Right lobe of liver (tissue), 6 donors: Measurements from ENCODE around the gene OPRM1. TPM values are rescaled to one million over a fixed set of nuclear protein-coding genes. Genes with fewer than 3 reads are reported as not detected.

Source experiments
- ATAC-seq, 4 donors: fragments of 200-7000 bp; cut with Tn5 transposase; one replicate each; pipeline ENCODE4 v1.9.1; 2020; ENCODE audit warnings: mild to moderate bottlenecking in 4 of 4, moderate library complexity in 4 of 4
- DNase-seq, 3 donors: peaks; one replicate each; pipeline ENCODE4 v3.0.0-alpha.2; 2020
- H3K27ac ChIP-seq, 3 donors: fragments of 200-600 bp; one replicate each; pipeline ENCODE4 v1.8.0; 2022
- H3K27me3 ChIP-seq, 2 donors: fragments of 200-600 bp; one replicate each; pipeline ENCODE4 v1.8.0; 2022
- H3K36me3 ChIP-seq, 4 donors: fragments of 200-600 bp; sonication (generic) in 1 of 4; one replicate each; pipeline versions ENCODE4 v1.5.1 to v1.8.0; 2017 to 2022; ENCODE audit warnings: control low read depth in 1 of 4
- H3K4me1 ChIP-seq, 4 donors: fragments of 200-600 bp; sonication (generic) in 1 of 4; one replicate each; pipeline versions ENCODE4 v1.5.1 to v1.8.0; 2017 to 2022; ENCODE audit warnings: control low read depth in 1 of 4
- H3K4me3 ChIP-seq, 3 donors: fragments of 200-600 bp; one replicate each; pipeline ENCODE4 v1.8.0; 2022
- H3K9me3 ChIP-seq, 4 donors: fragments of 200-600 bp; sonication (generic) in 1 of 4; one replicate each; pipeline versions ENCODE4 v1.5.1 to v1.8.0; 2017 to 2022; ENCODE audit warnings: control low read depth in 1 of 4
- POLR2A ChIP-seq: fragments of 450-650 bp; IDR thresholded peaks from one replicate; pipeline ENCODE4 v1.6.1; 2017; ENCODE audit warnings: antibody characterized with exemption, mild to moderate bottlenecking
- WGBS: methylation state at CpG from one replicate; pipeline ENCODE4 v1.1.6; 2018; ENCODE audit warnings: low coverage, low lambda C conversion rate; ENCODE audit not compliant: insufficient coverage; ENCODE audit errors: missing lambda C conversion rate; 5-methylcytosine and 5-hydroxymethylcytosine counted together
- intact Hi-C, 2 donors: fragments of 100-400 bp; cut with DNase I; formaldehyde crosslinking; loops; one replicate each; pipeline versions ENCODE4 v1.11.2 to v1.14.1; 2022
- total RNA-seq, 6 experiments: library from RNA; depleted of rRNA in 2 of 6; stranded (reverse); fragments of >200 nt in 2 of 6; fragmentation: NEBNext Ultra II Directional in 3 of 6; extraction: Animal tissue kit (Norgen Biotek cat#: 25700) in 3 of 6; gene quantifications; one replicate each; pipeline versions ENCODE4 v1.1.0 to v1.2.4, GENCODE V29; 2016 to 2023
- TF ChIP-seq, protein P1 (sequence below), 4 donors: fragments of 200-600 bp in 3 of 4; fragments of 450-650 bp in 1 of 4; IDR thresholded peaks; one replicate each; pipeline versions ENCODE4 v1.5.1 to v1.8.0; 2016 to 2022; ENCODE audit warnings: antibody characterized with exemption in 4 of 4, mild to moderate bottlenecking in 2 of 4
- donor health status: DM: no; HTN: yes; CAD: no.
- donor health status: DM: no; HTN: no; CAD: no.
- donor health status: DM: no; HTN: no; CAD: no.
- donor health status: DM: no; HTN: yes; CAD: no.
- donor health status: DM: no; HTN: yes; CAD: no.

OPRM1 gene
- total RNA-seq, 6 experiments from 2014 or later: not detected

DNA sequence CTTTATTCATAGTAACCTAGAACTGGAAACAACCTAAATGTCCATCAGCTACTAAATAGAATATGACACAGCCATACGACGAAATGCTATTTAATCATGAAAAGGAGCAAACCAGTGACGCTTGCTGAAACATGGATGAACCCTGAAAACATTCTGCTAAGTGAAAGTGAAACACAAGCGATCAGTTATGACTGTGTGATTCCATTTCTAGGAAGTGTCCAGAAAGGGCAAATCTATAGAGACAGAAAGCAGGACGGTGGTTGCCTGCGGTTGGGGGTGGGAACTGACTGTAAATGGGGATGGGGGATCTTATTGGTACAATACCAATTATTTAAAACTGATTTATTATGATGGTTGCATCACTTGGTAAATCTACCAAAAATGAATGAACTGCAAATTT, 190.7 kb downstream of the OPRM1 start:
- Histone ChIP-seq H3K4me3 (no peak overlapping the region), H3K27me3 (no peaks in the 10 kb centered on the region), H3K4me1 (no peaks in the 10 kb centered on the region), H3K27ac (no peak overlapping the region), H3K36me3 (no peaks in the 10 kb centered on the region), H3K9me3 (no peaks in the 10 kb centered on the region)
- 48% methylated on average over 6 of the region's 6 CpGs for WGBS
- DNase-seq (no peak), ATAC-seq (peak; percentile 32 to 64 (median 50))
- TF ChIP-seq POLR2A: no peak
- TF ChIP-seq, protein P1, sequence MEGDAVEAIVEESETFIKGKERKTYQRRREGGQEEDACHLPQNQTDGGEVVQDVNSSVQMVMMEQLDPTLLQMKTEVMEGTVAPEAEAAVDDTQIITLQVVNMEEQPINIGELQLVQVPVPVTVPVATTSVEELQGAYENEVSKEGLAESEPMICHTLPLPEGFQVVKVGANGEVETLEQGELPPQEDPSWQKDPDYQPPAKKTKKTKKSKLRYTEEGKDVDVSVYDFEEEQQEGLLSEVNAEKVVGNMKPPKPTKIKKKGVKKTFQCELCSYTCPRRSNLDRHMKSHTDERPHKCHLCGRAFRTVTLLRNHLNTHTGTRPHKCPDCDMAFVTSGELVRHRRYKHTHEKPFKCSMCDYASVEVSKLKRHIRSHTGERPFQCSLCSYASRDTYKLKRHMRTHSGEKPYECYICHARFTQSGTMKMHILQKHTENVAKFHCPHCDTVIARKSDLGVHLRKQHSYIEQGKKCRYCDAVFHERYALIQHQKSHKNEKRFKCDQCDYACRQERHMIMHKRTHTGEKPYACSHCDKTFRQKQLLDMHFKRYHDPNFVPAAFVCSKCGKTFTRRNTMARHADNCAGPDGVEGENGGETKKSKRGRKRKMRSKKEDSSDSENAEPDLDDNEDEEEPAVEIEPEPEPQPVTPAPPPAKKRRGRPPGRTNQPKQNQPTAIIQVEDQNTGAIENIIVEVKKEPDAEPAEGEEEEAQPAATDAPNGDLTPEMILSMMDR (IDR thresholded peaks at IDR 0.05): no peak
- intact Hi-C loops: no loop called here

- no peak overlapping the region for H3K27ac ChIP-seq
- no peaks in the 10 kb centered on the region for H3K36me3 ChIP-seq
- H3K27me3 ChIP-seq: no peaks in the 10 kb centered on the region
- no peaks in the 10 kb centered on the region for H3K9me3 ChIP-seq
- WGBS: 59% methylated on average over 3 of the region's 3 CpGs
- intact Hi-C loops: no loop called here
- ATAC-seq (peak in 2 of 4 donors; percentile 41 to 51), DNase-seq (no peak)
- TF ChIP-seq POLR2A: no peak
- TF ChIP-seq, protein P1 (IDR thresholded peaks at IDR 0.05): no peak
- no peak overlapping the region for H3K4me3 ChIP-seq
- H3K4me1 ChIP-seq: no peaks in the 10 kb centered on the region
Observed at GRCh38 chr6:154230393-154230792, 191.4 kb downstream of the OPRM1 start.

DNA sequence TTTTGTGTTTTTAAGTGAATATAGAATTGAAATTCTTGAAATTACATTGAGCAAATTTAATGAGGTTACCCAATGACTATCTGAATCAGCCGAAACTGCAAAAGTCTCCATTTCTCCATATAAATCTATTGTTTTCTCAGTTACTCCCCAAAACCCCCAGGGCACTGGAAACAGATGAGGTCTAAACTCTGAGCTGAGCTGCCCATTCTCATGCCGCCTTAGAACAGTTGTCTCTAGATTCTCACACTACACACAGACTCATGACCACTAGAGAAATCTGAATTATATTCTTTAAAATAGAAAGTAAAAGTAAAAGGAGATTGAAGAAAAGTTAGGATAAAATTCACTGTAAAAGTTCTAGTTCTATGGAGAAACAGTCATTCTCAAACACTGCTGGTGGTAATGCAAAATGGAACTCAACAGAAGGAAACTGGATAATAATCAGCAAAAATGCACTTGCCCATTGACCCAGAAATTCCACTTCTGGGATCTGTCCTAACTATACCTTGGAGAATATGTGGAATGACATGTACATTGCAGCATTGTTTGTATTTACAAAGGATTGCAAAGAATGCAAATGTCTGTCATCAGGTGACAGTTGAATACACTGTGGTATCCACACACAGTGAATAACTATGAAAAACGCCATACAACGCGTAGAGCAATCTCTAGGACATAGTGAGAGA, 192.0 kb downstream of the OPRM1 start:
- WGBS: 77% methylated on average over 5 of the region's 5 CpGs
- H3K4me1 ChIP-seq: no peaks in the 10 kb centered on the region

GRCh38 chr6:154232013-154232910, 193.2 kb downstream of the OPRM1 start:
- intact Hi-C loops: no loop called here
- peak in 3 of 4 donors; percentile 36 to 54 (median 43) for ATAC-seq
- no peak overlapping the region for H3K4me3 ChIP-seq

More for the DNA sequence above, 192.0 kb downstream of the OPRM1 start:
- no peaks in the 10 kb centered on the region for H3K9me3 ChIP-seq
- no peaks in the 10 kb centered on the region for H3K36me3 ChIP-seq
- H3K4me3 ChIP-seq: no peak overlapping the region
- no peaks in the 10 kb centered on the region for H3K27me3 ChIP-seq
- TF ChIP-seq, protein P1 (IDR thresholded peaks at IDR 0.05): no peak
- no peak for TF ChIP-seq POLR2A
- intact Hi-C loops: no loop called here
- no peak for ATAC-seq
- no peak for DNase-seq
- no peak overlapping the region for H3K27ac ChIP-seq

More at GRCh38 chr6:154232013-154232910, 193.2 kb downstream of the OPRM1 start:
- no peak overlapping the region for H3K27ac ChIP-seq
- H3K36me3 ChIP-seq: no peaks in the 10 kb centered on the region
- no peak for DNase-seq
- no peaks in the 10 kb centered on the region for H3K27me3 ChIP-seq
- H3K9me3 ChIP-seq: no peaks in the 10 kb centered on the region
- TF ChIP-seq, protein P1 (IDR thresholded peaks at IDR 0.05): no peak
- TF ChIP-seq POLR2A: no peak
- WGBS: 53% methylated on average over 7 of the region's 7 CpGs
- no peaks in the 10 kb centered on the region for H3K4me1 ChIP-seq
